C4-2B (cell line): ENCODE data around the gene LRRC27.

ENCODE experiments used
- ZFX ChIP-seq: fragments of 450-650 bp; IDR thresholded peaks from 2 replicates; pipeline ENCODE4 v1.6.1; 2017
- TF ChIP-seq, protein P1 (sequence below): fragments of 450-650 bp; conservative IDR thresholded peaks from 2 replicates; pipeline ENCODE4 v1.5.1; 2017; ENCODE audit warnings: mild to moderate bottlenecking

DNA sequence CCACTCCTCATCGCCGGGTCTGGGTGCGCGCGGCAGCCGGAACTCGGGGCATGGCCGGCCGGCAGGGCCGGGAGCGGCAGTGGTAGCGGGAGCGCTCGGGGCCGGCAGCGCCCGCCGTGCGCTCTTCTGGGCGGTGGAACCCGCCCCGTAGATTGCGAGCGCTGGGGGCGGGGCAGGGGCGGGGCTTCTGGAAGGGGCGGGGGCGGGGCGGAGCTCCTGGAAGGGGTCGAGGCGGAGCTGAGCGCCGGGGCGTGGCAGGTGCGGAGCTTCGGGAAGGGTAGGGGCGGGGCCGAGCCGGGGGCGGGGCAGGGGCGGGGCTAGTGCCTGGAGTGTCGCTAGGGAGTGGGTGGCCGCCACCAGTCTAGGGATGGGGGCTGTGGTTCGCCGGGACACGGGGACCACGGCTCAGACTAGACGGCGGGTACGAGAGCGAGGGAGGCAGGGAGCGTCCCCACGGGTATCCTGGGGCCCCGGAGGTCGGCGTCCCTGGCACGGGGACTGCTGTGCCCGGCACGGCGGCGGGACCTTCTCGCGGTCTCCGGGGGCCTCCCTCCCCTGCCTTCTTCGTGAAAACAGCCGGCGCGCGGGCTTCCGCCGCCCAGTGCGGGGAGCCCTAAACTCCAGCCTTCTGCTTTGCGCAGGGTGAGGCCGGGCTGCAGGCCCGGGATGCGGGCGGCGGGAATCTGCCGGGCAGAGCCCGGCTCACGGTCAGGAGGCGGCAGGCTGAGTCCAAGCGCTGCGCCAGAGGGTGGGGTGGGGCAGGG is 24.0 kb upstream of the LRRC27 start, which contains the start of gene STK32C:
- TF ChIP-seq, protein P1, sequence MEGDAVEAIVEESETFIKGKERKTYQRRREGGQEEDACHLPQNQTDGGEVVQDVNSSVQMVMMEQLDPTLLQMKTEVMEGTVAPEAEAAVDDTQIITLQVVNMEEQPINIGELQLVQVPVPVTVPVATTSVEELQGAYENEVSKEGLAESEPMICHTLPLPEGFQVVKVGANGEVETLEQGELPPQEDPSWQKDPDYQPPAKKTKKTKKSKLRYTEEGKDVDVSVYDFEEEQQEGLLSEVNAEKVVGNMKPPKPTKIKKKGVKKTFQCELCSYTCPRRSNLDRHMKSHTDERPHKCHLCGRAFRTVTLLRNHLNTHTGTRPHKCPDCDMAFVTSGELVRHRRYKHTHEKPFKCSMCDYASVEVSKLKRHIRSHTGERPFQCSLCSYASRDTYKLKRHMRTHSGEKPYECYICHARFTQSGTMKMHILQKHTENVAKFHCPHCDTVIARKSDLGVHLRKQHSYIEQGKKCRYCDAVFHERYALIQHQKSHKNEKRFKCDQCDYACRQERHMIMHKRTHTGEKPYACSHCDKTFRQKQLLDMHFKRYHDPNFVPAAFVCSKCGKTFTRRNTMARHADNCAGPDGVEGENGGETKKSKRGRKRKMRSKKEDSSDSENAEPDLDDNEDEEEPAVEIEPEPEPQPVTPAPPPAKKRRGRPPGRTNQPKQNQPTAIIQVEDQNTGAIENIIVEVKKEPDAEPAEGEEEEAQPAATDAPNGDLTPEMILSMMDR, result no peak
- TF ChIP-seq ZFX, result no peak
